COLO668 (cell line): ENCODE measurements around the gene SLC38A10.
A peak's percentile ranks its signal among the peaks of the same experiment; 100 is the strongest.

Source experiments
- DNase-seq: peaks from one replicate; lab custom pipeline; 2025; ENCODE audit not compliant: unreplicated experiment; lab: John Stamatoyannopoulos, UW

The SLC38A10 gene

GRCh38 chr17:81210868-81211267 is 84.2 kb downstream of the SLC38A10 start:
- no peak for DNase-seq

- no peak for DNase-seq
These were observed 84.6 kb downstream of the SLC38A10 start for GRCh38 chr17:81210466-81210865.

- no peak for DNase-seq
These were observed 86.0 kb downstream of the SLC38A10 start for GRCh38 chr17:81209141-81209540.

GRCh38 chr17:81208651-81209050 is 86.5 kb downstream of the SLC38A10 start:
- no peak for DNase-seq

GRCh38 chr17:81207610-81208581 is 87.2 kb downstream of the SLC38A10 start:
- DNase-seq = peak; percentile 42

- DNase-seq = no peak
These were observed 88.5 kb downstream of the SLC38A10 start for GRCh38 chr17:81206657-81207056.

- DNase-seq = no peak
These were observed 88.9 kb downstream of the SLC38A10 start for GRCh38 chr17:81206166-81206565.

GRCh38 chr17:81204578-81204977 is 90.5 kb downstream of the SLC38A10 start:
- no peak for DNase-seq

GRCh38 chr17:81203136-81203535 is 92.0 kb downstream of the SLC38A10 start:
- DNase-seq = no peak

- DNase-seq = no peak
These were observed 92.8 kb downstream of the SLC38A10 start for GRCh38 chr17:81202318-81202717.

GRCh38 chr17:81200695-81201580 is 94.2 kb downstream of the SLC38A10 start:
- DNase-seq = peak; percentile 11

GRCh38 chr17:81200201-81200600 is 94.9 kb downstream of the SLC38A10 start:
- no peak for DNase-seq

GRCh38 chr17:81199482-81199830 is 95.7 kb downstream of the SLC38A10 start:
- DNase-seq = no peak

- no peak for DNase-seq
These were observed 96.2 kb downstream of the SLC38A10 start for GRCh38 chr17:81198826-81199481.

- no peak for DNase-seq
These were observed 97.1 kb downstream of the SLC38A10 start for GRCh38 chr17:81197831-81198490.

- DNase-seq = no peak
These were observed 97.7 kb downstream of the SLC38A10 start for GRCh38 chr17:81197409-81197795.

- no peak for DNase-seq
These were observed 98.3 kb downstream of the SLC38A10 start for GRCh38 chr17:81196505-81197408.

- DNase-seq = no peak
These were observed 99.1 kb downstream of the SLC38A10 start for GRCh38 chr17:81195941-81196495.
